Osteoblast (primary cell): ENCODE data around the gene IDI1. TPM values are rescaled to one million over a fixed set of nuclear protein-coding genes. Genes with fewer than 3 reads are reported as not detected.

ENCODE experiments used
- DNase-seq: peaks from one replicate; pipeline ENCODE4 v3.0.0; 2011; ENCODE audit warnings: low spot score, mixed read lengths; ENCODE audit not compliant: insufficient read length; ENCODE audit errors: missing footprints
- H2AFZ ChIP-seq: 2 replicates; pipeline ENCODE4 v1.6.0; 2011; ENCODE audit warnings: mild to moderate bottlenecking, low read length
- H3K27ac ChIP-seq: 2 replicates; pipeline ENCODE4 v1.5.1; 2011; ENCODE audit warnings: mild to moderate bottlenecking, low read depth, low read length, moderate library complexity
- H3K27me3 ChIP-seq: 2 replicates; pipeline ENCODE4 v1.6.0; 2012; ENCODE audit warnings: mild to moderate bottlenecking, control low read depth, inconsistent platforms, low read length, moderate library complexity; ENCODE audit not compliant: insufficient read depth
- H3K36me3 ChIP-seq: 2 replicates; pipeline ENCODE4 v1.5.1; 2011; ENCODE audit warnings: mild to moderate bottlenecking, low read length, control low read depth, moderate library complexity; ENCODE audit not compliant: insufficient read depth
- H3K4me1 ChIP-seq: 2 replicates; pipeline ENCODE4 v1.5.1; 2011; ENCODE audit warnings: mild to moderate bottlenecking, low read length, control low read depth, moderate library complexity; ENCODE audit not compliant: insufficient read depth
- H3K4me2 ChIP-seq: 2 replicates; pipeline ENCODE4 v1.6.0; 2011; ENCODE audit warnings: mild to moderate bottlenecking, low read length; ENCODE audit not compliant: insufficient read depth
- H3K4me3 ChIP-seq: fragments of 200-600 bp; sonication (generic); 3 replicates; pipeline ENCODE4 v1.5.1; 2012; ENCODE audit warnings: mild to moderate bottlenecking, low read length, inconsistent platforms; ENCODE audit not compliant: insufficient read depth
- H3K79me2 ChIP-seq: 2 replicates; pipeline ENCODE4 v1.6.0; 2012; ENCODE audit warnings: mild to moderate bottlenecking, low read length, control low read depth, inconsistent platforms; ENCODE audit not compliant: insufficient read depth
- H3K9me3 ChIP-seq: 2 replicates; pipeline ENCODE4 v1.5.1; 2011; ENCODE audit warnings: low read depth, low read length, control low read depth
- H4K20me1 ChIP-seq: 2 replicates; pipeline ENCODE4 v1.6.0; 2012; ENCODE audit warnings: mild to moderate bottlenecking, low read length, control low read depth; ENCODE audit not compliant: insufficient read depth
- total RNA-seq: library from RNA; depleted of rRNA; stranded (reverse); fragments of >200 nt; gene quantifications from 2 replicates; pipeline ENCODE4 v1.2.3, GENCODE V29; 2012
- TF ChIP-seq, protein P1 (sequence below): IDR thresholded peaks from 2 replicates; pipeline ENCODE4 v1.5.1; 2011; ENCODE audit warnings: mild to moderate bottlenecking, low read depth, low read length, moderate library complexity; ENCODE audit errors: extremely low read depth

The IDI1 gene
- total RNA-seq, 1 donor, result 104 TPM

DNA sequence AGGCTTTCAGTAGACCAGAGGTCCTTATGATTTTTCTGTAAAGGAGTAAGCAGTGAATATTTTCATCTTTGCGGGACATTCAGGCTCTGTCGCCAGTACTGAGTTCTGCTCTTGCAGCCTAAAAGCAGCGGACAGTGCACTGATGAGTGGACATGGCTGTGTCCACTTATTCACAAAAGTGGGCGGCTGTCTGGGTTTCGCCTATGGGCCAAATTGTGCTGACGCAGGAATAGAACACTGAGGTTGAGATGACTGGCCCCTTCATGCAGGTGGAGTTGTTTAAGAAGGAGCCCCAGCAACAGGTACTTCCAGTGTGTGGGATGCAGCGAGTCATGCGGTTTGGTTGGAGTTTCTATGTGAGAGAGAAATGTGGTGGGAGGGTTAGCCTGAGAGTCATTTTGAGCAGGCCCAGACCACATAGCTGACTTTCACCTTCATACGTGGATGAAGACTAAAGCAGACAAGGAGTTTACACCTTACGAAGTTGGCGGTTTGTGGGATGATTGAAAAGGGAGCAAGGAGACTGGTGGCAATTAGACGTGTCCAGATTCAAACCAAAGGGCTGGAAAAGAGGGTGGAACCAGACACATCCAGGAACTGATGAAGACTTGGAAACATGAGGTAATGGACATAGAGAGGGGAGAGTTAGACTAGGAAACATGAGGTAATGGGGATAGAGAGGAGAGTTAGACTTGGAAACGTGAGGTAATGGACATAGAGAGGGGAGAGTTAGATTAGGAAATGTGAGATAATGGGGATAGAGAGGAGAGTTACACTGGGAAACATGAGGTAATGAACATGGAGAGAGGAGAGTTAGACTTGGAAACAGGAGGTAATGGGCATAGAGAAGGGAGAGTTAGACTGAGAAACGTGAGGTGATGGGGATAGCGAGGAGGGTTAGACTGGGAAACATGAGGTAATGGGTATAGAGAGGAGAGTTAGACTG is 45.5 kb upstream of the IDI1 start:
- Histone ChIP-seq H3K4me1 (no peaks in the 10 kb centered on the region), H3K27me3 (no peaks in the 10 kb centered on the region), H3K4me3 (no peak overlapping the region), H3K9me3 (no peaks in the 10 kb centered on the region), H2AFZ (no peak overlapping the region), H3K79me2 (peaks cover 15% of the 10 kb centered on the region), H3K27ac (no peak overlapping the region), H3K36me3 (peaks cover 64% of the 10 kb centered on the region), H4K20me1 (peaks cover 4% of the 10 kb centered on the region), H3K4me2 (no peak overlapping the region)
- TF ChIP-seq, protein P1, sequence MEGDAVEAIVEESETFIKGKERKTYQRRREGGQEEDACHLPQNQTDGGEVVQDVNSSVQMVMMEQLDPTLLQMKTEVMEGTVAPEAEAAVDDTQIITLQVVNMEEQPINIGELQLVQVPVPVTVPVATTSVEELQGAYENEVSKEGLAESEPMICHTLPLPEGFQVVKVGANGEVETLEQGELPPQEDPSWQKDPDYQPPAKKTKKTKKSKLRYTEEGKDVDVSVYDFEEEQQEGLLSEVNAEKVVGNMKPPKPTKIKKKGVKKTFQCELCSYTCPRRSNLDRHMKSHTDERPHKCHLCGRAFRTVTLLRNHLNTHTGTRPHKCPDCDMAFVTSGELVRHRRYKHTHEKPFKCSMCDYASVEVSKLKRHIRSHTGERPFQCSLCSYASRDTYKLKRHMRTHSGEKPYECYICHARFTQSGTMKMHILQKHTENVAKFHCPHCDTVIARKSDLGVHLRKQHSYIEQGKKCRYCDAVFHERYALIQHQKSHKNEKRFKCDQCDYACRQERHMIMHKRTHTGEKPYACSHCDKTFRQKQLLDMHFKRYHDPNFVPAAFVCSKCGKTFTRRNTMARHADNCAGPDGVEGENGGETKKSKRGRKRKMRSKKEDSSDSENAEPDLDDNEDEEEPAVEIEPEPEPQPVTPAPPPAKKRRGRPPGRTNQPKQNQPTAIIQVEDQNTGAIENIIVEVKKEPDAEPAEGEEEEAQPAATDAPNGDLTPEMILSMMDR, result no peak
- DNase-seq, result peak; percentile 41

DNA sequence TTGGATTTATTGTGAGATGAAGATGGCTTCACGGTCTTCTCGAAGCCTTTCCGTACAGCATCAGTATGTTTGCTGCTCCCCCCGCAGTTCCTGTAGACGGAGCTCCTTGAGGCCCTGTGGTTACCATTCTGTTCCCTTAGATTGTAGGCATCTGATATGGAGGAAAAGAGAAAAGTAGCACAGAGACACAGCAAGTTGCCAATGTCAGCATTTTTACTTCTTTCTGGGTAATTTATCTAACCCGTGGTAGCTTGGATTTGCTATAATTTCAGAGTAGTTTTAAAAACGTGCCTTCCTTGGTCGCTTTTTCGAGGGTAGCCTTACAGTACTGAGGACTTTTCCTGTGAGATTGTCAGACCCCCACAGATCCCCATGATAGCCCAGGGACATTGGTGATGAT is 44.8 kb upstream of the IDI1 start:
- H3K36me3 ChIP-seq, result peaks cover 65% of the 10 kb centered on the region
- DNase-seq, result no peak
- no peak overlapping the region for H3K4me3 ChIP-seq
- H3K79me2 ChIP-seq, result peaks cover 11% of the 10 kb centered on the region
- no peaks in the 10 kb centered on the region for H3K9me3 ChIP-seq
- H3K4me1 ChIP-seq, result no peaks in the 10 kb centered on the region
- H4K20me1 ChIP-seq, result peaks cover 6% of the 10 kb centered on the region
- H3K4me2 ChIP-seq, result no peak overlapping the region
- no peaks in the 10 kb centered on the region for H3K27me3 ChIP-seq
- TF ChIP-seq, protein P1, result no peak
- no peak overlapping the region for H3K27ac ChIP-seq
- H2AFZ ChIP-seq, result no peak overlapping the region

DNA sequence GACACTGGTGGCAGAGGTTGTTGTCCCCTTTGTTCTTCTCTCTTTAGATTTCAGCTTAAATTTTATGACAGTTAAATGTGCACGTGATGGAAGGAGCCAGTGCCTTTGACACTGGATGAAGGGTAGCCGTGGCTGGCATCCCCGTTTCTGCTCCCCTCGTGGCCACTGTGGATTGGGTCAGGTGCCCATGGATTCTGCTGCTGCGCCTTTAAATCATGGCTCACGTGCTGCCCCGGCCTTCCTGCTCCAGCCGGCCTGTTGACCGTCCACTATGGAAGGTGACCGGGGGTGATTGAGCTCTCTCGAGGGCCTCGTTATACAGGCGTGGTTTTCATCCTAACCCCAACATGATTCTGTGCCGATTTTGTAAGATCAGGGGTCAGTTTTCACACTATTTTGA is 41.8 kb upstream of the IDI1 start:
- Histone ChIP-seq H3K4me1 (no peaks in the 10 kb centered on the region), H3K27me3 (no peaks in the 10 kb centered on the region), H3K9me3 (no peaks in the 10 kb centered on the region), H3K79me2 (peaks cover 19% of the 10 kb centered on the region), H3K4me3 (no peak overlapping the region), H3K27ac (no peak overlapping the region), H2AFZ (no peak overlapping the region), H3K4me2 (no peak overlapping the region), H4K20me1 (peaks cover 14% of the 10 kb centered on the region), H3K36me3 (peaks cover 69% of the 10 kb centered on the region)
- TF ChIP-seq, protein P1, result no peak
- DNase-seq, result no peak

DNA sequence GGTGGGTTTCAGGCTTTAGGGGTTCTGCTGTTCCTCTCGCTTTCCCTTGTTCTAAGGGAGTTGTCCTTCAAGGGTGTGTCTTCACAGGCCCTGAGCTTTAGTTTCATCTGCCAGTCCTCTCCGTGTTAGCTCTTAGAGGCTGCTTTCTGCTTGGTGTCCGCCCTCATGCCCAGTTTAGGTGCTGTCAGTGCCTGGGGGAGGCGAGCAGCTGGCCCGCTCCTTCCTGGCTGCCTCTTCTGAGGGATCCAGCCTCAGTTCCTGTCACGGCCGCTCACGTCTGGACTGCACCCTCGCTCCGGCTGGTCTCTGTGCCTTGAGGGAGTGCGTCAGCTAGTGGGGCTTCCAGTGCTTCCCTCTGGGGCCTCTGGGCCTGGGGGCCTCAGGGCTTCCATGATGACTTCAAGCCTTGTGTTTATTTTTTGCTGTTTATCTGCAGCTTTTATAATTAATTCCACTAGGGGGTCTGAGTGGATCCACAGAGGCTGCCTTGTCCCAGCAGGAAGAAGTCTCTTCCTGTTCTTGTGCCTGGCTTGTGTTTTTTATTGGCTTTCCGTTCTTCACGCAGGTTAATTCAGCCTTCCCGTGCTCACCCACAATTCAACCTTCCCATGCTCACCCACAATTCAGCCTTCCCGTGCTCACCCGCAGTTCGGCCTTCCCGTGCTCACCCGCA is 40.2 kb upstream of the IDI1 start:
- peaks cover 10% of the 10 kb centered on the region for H4K20me1 ChIP-seq
- H3K27me3 ChIP-seq, result no peaks in the 10 kb centered on the region
- no peak overlapping the region for H2AFZ ChIP-seq
- H3K27ac ChIP-seq, result no peak overlapping the region
- no peaks in the 10 kb centered on the region for H3K4me1 ChIP-seq
- TF ChIP-seq, protein P1, result no peak
- H3K4me2 ChIP-seq, result no peak overlapping the region
- no peaks in the 10 kb centered on the region for H3K9me3 ChIP-seq
- peaks cover 71% of the 10 kb centered on the region for H3K36me3 ChIP-seq
- DNase-seq, result no peak
- H3K79me2 ChIP-seq, result peaks cover 22% of the 10 kb centered on the region
- H3K4me3 ChIP-seq, result no peak overlapping the region
